HepG2 (cell line): ENCODE measurements around the gene ASIC3. TPM values are rescaled to one million over a fixed set of nuclear protein-coding genes. Genes with fewer than 3 reads are reported as not detected.

Experiments
- GATA4 ChIP-seq: sonication (generic); IDR thresholded peaks from 2 replicates; pipeline ENCODE4 v1.6.1; 2016; ENCODE audit warnings: antibody characterized with exemption, low read depth, borderline replicate concordance
- HNRNPL ChIP-seq: fragments of 200-400 bp; formaldehyde crosslinking; IDR thresholded peaks from 2 replicates; pipeline ENCODE4 v1.6.1; 2017; ENCODE audit warnings: mild to moderate bottlenecking, low read depth, low read length
- KDM4B ChIP-seq: sonication (generic); formaldehyde crosslinking; IDR thresholded peaks from 2 replicates; pipeline ENCODE4 v1.4.0; 2020; ENCODE audit warnings: missing genetic modification reagents
- MAFK ChIP-seq, 2 experiments: IDR thresholded peaks in 1 of 2; conservative IDR thresholded peaks in 1 of 2; 2 replicates each; pipeline ENCODE4 v1.6.1; 2011; ENCODE audit warnings: improper control_type of control experiment in 2 of 2, low read length in 2 of 2
- MED13 ChIP-seq: sonication (generic); formaldehyde crosslinking; IDR thresholded peaks from 2 replicates; pipeline ENCODE4 v1.5.0; 2020; ENCODE audit warnings: missing genetic modification reagents
- MLLT10 ChIP-seq: sonication (generic); formaldehyde crosslinking; IDR thresholded peaks from 2 replicates; pipeline ENCODE4 v1.4.0; 2020; ENCODE audit warnings: missing genetic modification reagents
- NCOA5 ChIP-seq: sonication (generic); formaldehyde crosslinking; IDR thresholded peaks from 2 replicates; pipeline ENCODE4 v1.4.0; 2020; ENCODE audit warnings: missing genetic modification reagents
- PAWR ChIP-seq: sonication (generic); formaldehyde crosslinking; IDR thresholded peaks from 2 replicates; pipeline ENCODE4 v1.4.0; 2020; ENCODE audit warnings: missing genetic modification reagents, mild to moderate bottlenecking, borderline replicate concordance
- PCBP2 ChIP-seq: fragments of 200-400 bp; formaldehyde crosslinking; optimal IDR thresholded peaks from 2 replicates; pipeline ENCODE3; 2018; ENCODE audit warnings: low read length, low read depth; ENCODE audit not compliant: poor library complexity, severe bottlenecking
- PRPF4 ChIP-seq: fragments of 200-400 bp; formaldehyde crosslinking; IDR thresholded peaks from 2 replicates; pipeline ENCODE4 v1.6.1; 2016; ENCODE audit warnings: low read length, low read depth; ENCODE audit not compliant: poor library complexity, severe bottlenecking
- SIN3B ChIP-seq: fragments of 150-350 bp; IDR thresholded peaks from 2 replicates; pipeline ENCODE4 v1.6.1; 2014; ENCODE audit warnings: low read length
- SMAD3 ChIP-seq: sonication (generic); formaldehyde crosslinking; IDR thresholded peaks from 2 replicates; pipeline ENCODE4 v1.4.0; 2020; ENCODE audit warnings: missing genetic modification reagents
- SMAD9 ChIP-seq: sonication (generic); formaldehyde crosslinking; IDR thresholded peaks from 2 replicates; pipeline ENCODE4 v1.5.1; 2020; ENCODE audit warnings: mild to moderate bottlenecking, missing genetic modification reagents
- TSC22D2 ChIP-seq: sonication (generic); formaldehyde crosslinking; IDR thresholded peaks from 2 replicates; pipeline ENCODE4 v1.5.1; 2020; ENCODE audit warnings: missing genetic modification reagents, mild to moderate bottlenecking, borderline replicate concordance
- ZNF230 ChIP-seq: sonication (generic); formaldehyde crosslinking; IDR thresholded peaks from 2 replicates; pipeline ENCODE4 v1.4.0; 2020; ENCODE audit warnings: mild to moderate bottlenecking, missing genetic modification reagents
- ZNF232 ChIP-seq: sonication (generic); formaldehyde crosslinking; IDR thresholded peaks from 2 replicates; pipeline ENCODE4 v1.4.0; 2020; ENCODE audit warnings: missing genetic modification reagents, borderline replicate concordance
- ZSCAN30 ChIP-seq: sonication (generic); formaldehyde crosslinking; IDR thresholded peaks from 2 replicates; pipeline ENCODE4 v1.5.0; 2020; ENCODE audit warnings: mild to moderate bottlenecking, missing genetic modification reagents
- polyA plus RNA-seq, 8 experiments: library from polyadenylated mRNA; depleted of rRNA in 3 of 8; stranded (reverse) in 7 of 8; unstranded in 1 of 8; fragments of >200 nt; fragmentation: Illumina TruSeq in 4 of 8; extraction: Trizol in 4 of 8; gene quantifications; 2 replicates each; pipeline versions ENCODE4 v1.2.1 to v1.2.3, GENCODE V29; 2011 to 2016; ENCODE audit warnings: low read depth in 4 of 8, missing spikeins in 1 of 8, mixed read lengths in 1 of 8; ENCODE audit not compliant: insufficient read depth in 1 of 8
- total RNA-seq, 5 experiments: library from RNA; depleted of rRNA; stranded (reverse); fragments of >200 nt; fragmentation: Illumina TruSeq; extraction: Trizol; gene quantifications; 2 replicates each; pipeline ENCODE4 v1.2.3, GENCODE V29; 2016; ENCODE audit warnings: low read depth in 1 of 5
- TF ChIP-seq, protein P1 (sequence below): sonication (generic); formaldehyde crosslinking; IDR thresholded peaks from 2 replicates; pipeline ENCODE4 v1.5.1; 2020; ENCODE audit warnings: mild to moderate bottlenecking, missing genetic modification reagents, borderline replicate concordance
- TF ChIP-seq, protein P2 (sequence below), 2 experiments: sonication (generic) in 1 of 2; formaldehyde crosslinking in 1 of 2; IDR thresholded peaks; 2 replicates each; pipeline versions ENCODE4 v1.4.0 to v1.6.1; 2018 to 2020; ENCODE audit warnings: missing genetic modification reagents in 2 of 2, borderline replicate concordance in 1 of 2, low read depth in 1 of 2, mild to moderate bottlenecking in 1 of 2, missing biosample characterization in 1 of 2
- TF ChIP-seq, protein P3 (sequence below): sonication (generic); formaldehyde crosslinking; IDR thresholded peaks from 2 replicates; pipeline ENCODE4 v1.5.1; 2020; ENCODE audit warnings: missing genetic modification reagents, mild to moderate bottlenecking, borderline replicate concordance
- TF ChIP-seq, protein P4 (sequence below): sonication (generic); formaldehyde crosslinking; IDR thresholded peaks from 2 replicates; pipeline ENCODE4 v1.5.0; 2020; ENCODE audit warnings: missing genetic modification reagents, mild to moderate bottlenecking, borderline replicate concordance

Gene ASIC3
- total and polyA plus RNA-seq, 2 of the 13 experiments (the other 11 are each of a cell fraction or from before 2014, with no cell fraction given): 0.51 TPM; not detected in 1

GRCh38 chr7:151080522-151081169 is 32.3 kb downstream of the ASIC3 start, which contains the start of gene FASTK (continued):
- TF ChIP-seq, protein P1, sequence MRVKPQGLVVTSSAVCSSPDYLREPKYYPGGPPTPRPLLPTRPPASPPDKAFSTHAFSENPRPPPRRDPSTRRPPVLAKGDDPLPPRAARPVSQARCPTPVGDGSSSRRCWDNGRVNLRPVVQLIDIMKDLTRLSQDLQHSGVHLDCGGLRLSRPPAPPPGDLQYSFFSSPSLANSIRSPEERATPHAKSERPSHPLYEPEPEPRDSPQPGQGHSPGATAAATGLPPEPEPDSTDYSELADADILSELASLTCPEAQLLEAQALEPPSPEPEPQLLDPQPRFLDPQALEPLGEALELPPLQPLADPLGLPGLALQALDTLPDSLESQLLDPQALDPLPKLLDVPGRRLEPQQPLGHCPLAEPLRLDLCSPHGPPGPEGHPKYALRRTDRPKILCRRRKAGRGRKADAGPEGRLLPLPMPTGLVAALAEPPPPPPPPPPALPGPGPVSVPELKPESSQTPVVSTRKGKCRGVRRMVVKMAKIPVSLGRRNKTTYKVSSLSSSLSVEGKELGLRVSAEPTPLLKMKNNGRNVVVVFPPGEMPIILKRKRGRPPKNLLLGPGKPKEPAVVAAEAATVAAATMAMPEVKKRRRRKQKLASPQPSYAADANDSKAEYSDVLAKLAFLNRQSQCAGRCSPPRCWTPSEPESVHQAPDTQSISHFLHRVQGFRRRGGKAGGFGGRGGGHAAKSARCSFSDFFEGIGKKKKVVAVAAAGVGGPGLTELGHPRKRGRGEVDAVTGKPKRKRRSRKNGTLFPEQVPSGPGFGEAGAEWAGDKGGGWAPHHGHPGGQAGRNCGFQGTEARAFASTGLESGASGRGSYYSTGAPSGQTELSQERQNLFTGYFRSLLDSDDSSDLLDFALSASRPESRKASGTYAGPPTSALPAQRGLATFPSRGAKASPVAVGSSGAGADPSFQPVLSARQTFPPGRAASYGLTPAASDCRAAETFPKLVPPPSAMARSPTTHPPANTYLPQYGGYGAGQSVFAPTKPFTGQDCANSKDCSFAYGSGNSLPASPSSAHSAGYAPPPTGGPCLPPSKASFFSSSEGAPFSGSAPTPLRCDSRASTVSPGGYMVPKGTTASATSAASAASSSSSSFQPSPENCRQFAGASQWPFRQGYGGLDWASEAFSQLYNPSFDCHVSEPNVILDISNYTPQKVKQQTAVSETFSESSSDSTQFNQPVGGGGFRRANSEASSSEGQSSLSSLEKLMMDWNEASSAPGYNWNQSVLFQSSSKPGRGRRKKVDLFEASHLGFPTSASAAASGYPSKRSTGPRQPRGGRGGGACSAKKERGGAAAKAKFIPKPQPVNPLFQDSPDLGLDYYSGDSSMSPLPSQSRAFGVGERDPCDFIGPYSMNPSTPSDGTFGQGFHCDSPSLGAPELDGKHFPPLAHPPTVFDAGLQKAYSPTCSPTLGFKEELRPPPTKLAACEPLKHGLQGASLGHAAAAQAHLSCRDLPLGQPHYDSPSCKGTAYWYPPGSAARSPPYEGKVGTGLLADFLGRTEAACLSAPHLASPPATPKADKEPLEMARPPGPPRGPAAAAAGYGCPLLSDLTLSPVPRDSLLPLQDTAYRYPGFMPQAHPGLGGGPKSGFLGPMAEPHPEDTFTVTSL (CRISPR knock-in tag): 0 out of 2 replicates have a peak, but pooled peaks have one; percentile 41
- TF ChIP-seq, protein P2, sequence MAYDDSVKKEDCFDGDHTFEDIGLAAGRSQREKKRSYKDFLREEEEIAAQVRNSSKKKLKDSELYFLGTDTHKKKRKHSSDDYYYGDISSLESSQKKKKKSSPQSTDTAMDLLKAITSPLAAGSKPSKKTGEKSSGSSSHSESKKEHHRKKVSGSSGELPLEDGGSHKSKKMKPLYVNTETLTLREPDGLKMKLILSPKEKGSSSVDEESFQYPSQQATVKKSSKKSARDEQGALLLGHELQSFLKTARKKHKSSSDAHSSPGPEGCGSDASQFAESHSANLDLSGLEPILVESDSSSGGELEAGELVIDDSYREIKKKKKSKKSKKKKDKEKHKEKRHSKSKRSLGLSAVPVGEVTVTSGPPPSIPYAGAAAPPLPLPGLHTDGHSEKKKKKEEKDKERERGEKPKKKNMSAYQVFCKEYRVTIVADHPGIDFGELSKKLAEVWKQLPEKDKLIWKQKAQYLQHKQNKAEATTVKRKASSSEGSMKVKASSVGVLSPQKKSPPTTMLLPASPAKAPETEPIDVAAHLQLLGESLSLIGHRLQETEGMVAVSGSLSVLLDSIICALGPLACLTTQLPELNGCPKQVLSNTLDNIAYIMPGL (CRISPR knock-in tag; IDR thresholded peaks at IDR 0.05; ENCODE audit: borderline replicate concordance in 1 of 2, low read depth in 1 of 2): peak; percentile 67 to 69
- TF ChIP-seq PRPF4 (no peak), ZNF232 (CRISPR knock-in tag) (peak; percentile 55; the same call in 1 of the 2 replicates), KDM4B (CRISPR knock-in tag) (no peak), NCOA5 (CRISPR knock-in tag) (no peak), TSC22D2 (CRISPR knock-in tag) (no peak), ZSCAN30 (CRISPR knock-in tag) (no peak), PCBP2 (no peak), GATA4 (peak; percentile 15; the same call in 1 of the 2 replicates), MED13 (CRISPR knock-in tag) (0 out of 2 replicates have a peak, but pooled peaks have one; percentile 21), PAWR (CRISPR knock-in tag) (no peak), HNRNPL (no peak), SMAD9 (no peak), MAFK (conservative IDR thresholded peaks at IDR 0.05 in 1 of 2, IDR thresholded peaks at IDR 0.05 in 1 of 2; ENCODE audit: low read length in 2 of 2) (no peak), ZNF230 (CRISPR knock-in tag) (no peak), MLLT10 (CRISPR knock-in tag) (no peak), SMAD3 (CRISPR knock-in tag) (no peak), SIN3B (peak; percentile 56; the same call in 1 of the 2 replicates)
- TF ChIP-seq, protein P3, sequence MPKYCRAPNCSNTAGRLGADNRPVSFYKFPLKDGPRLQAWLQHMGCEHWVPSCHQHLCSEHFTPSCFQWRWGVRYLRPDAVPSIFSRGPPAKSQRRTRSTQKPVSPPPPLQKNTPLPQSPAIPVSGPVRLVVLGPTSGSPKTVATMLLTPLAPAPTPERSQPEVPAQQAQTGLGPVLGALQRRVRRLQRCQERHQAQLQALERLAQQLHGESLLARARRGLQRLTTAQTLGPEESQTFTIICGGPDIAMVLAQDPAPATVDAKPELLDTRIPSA (CRISPR knock-in tag): no peak
- TF ChIP-seq, protein P4, sequence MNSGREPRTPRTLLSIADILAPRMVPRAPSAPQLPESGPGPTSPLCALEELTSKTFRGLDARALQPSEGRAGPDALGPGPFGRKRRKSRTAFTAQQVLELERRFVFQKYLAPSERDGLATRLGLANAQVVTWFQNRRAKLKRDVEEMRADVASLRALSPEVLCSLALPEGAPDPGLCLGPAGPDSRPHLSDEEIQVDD: no peak
